AG09319 (cell line): ENCODE data around the gene CDA.

Experiments
- DNase-seq: peaks from one replicate; pipeline ENCODE4 v3.0.0-alpha.2; 2010; ENCODE audit warnings: low read depth; ENCODE audit errors: extremely low read depth
- TF ChIP-seq, protein P1 (sequence below): IDR thresholded peaks from 2 replicates; pipeline ENCODE4 v1.5.1; 2011; ENCODE audit warnings: low read depth, mild to moderate bottlenecking, inconsistent platforms, low read length, moderate library complexity

CDA gene

DNA sequence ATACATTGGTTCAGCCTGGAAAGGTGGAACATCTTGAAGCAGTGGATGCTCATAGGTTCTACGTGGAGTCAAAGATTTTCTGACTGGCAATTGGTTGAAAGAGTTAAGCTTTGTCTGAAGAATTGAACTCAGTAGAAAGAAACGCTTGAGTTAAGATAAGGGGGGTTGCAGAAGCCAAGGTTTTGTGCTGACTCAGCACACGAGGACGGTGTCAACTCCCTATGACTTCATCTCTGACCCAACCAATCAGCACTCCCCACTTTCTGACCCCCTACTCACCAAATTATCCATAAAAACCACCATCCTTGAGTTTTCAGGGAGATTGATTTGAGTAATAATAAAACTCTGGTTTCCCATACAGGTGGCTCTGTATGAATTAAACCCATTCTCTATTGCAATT lies 41.8 kb downstream of the CDA start:
- TF ChIP-seq, protein P1, sequence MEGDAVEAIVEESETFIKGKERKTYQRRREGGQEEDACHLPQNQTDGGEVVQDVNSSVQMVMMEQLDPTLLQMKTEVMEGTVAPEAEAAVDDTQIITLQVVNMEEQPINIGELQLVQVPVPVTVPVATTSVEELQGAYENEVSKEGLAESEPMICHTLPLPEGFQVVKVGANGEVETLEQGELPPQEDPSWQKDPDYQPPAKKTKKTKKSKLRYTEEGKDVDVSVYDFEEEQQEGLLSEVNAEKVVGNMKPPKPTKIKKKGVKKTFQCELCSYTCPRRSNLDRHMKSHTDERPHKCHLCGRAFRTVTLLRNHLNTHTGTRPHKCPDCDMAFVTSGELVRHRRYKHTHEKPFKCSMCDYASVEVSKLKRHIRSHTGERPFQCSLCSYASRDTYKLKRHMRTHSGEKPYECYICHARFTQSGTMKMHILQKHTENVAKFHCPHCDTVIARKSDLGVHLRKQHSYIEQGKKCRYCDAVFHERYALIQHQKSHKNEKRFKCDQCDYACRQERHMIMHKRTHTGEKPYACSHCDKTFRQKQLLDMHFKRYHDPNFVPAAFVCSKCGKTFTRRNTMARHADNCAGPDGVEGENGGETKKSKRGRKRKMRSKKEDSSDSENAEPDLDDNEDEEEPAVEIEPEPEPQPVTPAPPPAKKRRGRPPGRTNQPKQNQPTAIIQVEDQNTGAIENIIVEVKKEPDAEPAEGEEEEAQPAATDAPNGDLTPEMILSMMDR: no peak
- no peak for DNase-seq

GRCh38 chr1:20632386-20632785 lies 43.5 kb downstream of the CDA start:
- no peak for DNase-seq
- TF ChIP-seq, protein P1: no peak

DNA sequence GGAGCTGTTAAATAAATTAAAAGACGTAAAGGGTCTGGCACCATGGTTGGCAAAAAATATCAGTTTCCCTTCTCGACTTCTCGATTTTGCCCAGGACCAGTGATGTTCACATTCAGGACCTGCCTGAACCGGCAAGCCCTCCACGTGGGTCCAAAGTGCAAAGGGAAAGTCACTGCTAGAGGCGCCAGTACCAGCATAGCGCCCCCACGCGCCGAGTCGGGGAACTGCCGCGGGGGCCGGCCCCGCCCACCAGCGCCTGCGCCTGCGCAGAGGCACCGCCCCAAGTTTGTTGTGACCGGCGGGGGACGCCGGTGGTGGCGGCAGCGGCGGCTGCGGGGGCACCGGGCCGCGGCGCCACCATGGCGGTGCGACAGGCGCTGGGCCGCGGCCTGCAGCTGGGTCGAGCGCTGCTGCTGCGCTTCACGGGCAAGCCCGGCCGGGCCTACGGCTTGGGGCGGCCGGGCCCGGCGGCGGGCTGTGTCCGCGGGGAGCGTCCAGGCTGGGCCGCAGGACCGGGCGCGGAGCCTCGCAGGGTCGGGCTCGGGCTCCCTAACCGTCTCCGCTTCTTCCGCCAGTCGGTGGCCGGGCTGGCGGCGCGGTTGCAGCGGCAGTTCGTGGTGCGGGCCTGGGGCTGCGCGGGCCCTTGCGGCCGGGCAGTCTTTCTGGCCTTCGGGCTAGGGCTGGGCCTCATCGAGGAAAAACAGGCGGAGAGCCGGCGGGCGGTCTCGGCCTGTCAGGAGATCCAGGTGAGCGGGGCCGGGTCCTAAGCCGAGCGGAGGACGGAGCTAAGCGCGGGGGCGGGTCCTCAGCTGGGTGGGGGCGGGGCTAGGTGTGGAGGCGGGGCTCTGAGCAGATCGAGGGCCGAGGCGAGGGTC lies 44.5 kb downstream of the CDA start, which contains the start of gene PINK1:
Gene PINK1, plus strand, starts transcription at position 269 of the 875 bp plus-strand sequence. Its CDS starts 91 bp downstream, at position 360.
- TF ChIP-seq, protein P1: peak; percentile 81
- no peak for DNase-seq

- DNase-seq: no peak
- TF ChIP-seq, protein P1: no peak
Observed at GRCh38 chr1:20634065-20634593, 45.2 kb downstream of the CDA start.

- no peak for DNase-seq
- TF ChIP-seq, protein P1: no peak
Observed at GRCh38 chr1:20634594-20635084, 45.7 kb downstream of the CDA start.

GRCh38 chr1:20636785-20637347 lies 48.0 kb downstream of the CDA start:
- TF ChIP-seq, protein P1: no peak
- DNase-seq: no peak

DNA sequence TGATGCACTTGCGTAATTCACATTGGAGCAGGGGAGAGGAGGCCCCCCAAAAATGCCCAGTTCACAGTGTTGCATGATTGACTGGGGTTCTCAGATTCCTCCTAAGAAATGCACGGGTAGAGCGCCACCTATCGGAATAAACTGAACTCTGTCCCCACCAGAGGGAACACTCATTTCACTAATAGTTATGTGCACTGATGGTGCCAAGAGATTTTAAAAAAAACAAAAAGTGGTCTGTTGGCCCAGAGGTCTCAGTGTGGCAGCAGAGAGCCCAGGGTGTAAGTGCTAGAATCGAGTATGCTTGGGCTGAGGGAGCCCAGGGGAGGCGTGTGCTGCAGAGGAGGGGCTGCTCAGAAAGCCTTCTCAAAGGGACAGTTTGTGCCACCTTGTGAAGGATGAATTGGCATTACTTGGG lies 51.3 kb downstream of the CDA start:
- DNase-seq: no peak
- TF ChIP-seq, protein P1: peak; percentile 73
